Hepatocyte (in vitro differentiated cells): ENCODE measurements around the gene GOLT1B. TPM values are rescaled to one million over a fixed set of nuclear protein-coding genes. Genes with fewer than 3 reads are reported as not detected.

Source experiments
- DNase-seq: peaks from one replicate; pipeline ENCODE4 v3.0.0-alpha.2; 2016; ENCODE audit warnings: low spot score
- H2AFZ ChIP-seq: fragments of 200-600 bp; sonication (generic); 2 replicates; pipeline ENCODE4 v1.6.0; 2016; ENCODE audit warnings: antibody characterized with exemption, mild to moderate bottlenecking
- H3K27ac ChIP-seq: fragments of 200-600 bp; sonication (generic); 2 replicates; pipeline ENCODE4 v1.5.1; 2016; ENCODE audit warnings: mild to moderate bottlenecking
- H3K27me3 ChIP-seq: fragments of 200-600 bp; sonication (generic); 2 replicates; pipeline ENCODE4 v1.6.1; 2016
- H3K36me3 ChIP-seq: fragments of 200-600 bp; sonication (generic); replicated peaks from 2 replicates; pipeline ENCODE4 v1.5.1; 2016; ENCODE audit warnings: low read depth; ENCODE audit not compliant: insufficient read depth
- H3K4me1 ChIP-seq: fragments of 200-600 bp; sonication (generic); 2 replicates; pipeline ENCODE4 v1.5.1; 2016; ENCODE audit warnings: mild to moderate bottlenecking, moderate library complexity; ENCODE audit not compliant: insufficient read depth
- H3K4me2 ChIP-seq: fragments of 200-600 bp; sonication (generic); 2 replicates; pipeline ENCODE4 v1.6.0; 2016
- H3K4me3 ChIP-seq: fragments of 200-600 bp; sonication (generic); 2 replicates; pipeline ENCODE4 v1.5.1; 2016; ENCODE audit warnings: mild to moderate bottlenecking
- H3K79me2 ChIP-seq: fragments of 200-600 bp; sonication (generic); 2 replicates; pipeline ENCODE4 v1.6.0; 2017; ENCODE audit warnings: mild to moderate bottlenecking
- H3K9me2 ChIP-seq: fragments of 200-600 bp; sonication (generic); replicated peaks from 2 replicates; pipeline ENCODE4 v1.6.0; 2017; ENCODE audit warnings: mild to moderate bottlenecking; ENCODE audit not compliant: insufficient read depth
- H3K9me3 ChIP-seq: fragments of 200-600 bp; sonication (generic); 2 replicates; pipeline ENCODE4 v1.5.1; 2016; ENCODE audit warnings: low read depth, mild to moderate bottlenecking
- H4K20me1 ChIP-seq: fragments of 200-600 bp; sonication (generic); 2 replicates; pipeline ENCODE4 v1.6.0; 2016; ENCODE audit warnings: mild to moderate bottlenecking; ENCODE audit not compliant: insufficient read depth, poor library complexity, severe bottlenecking
- EZH2 ChIP-seq: fragments of 200-600 bp; sonication (generic); IDR thresholded peaks from 2 replicates; pipeline ENCODE4 v1.6.1; 2016; ENCODE audit warnings: antibody characterized with exemption, mild to moderate bottlenecking, borderline replicate concordance
- EZH2phosphoT487 ChIP-seq: fragments of 200-600 bp; sonication (generic); IDR thresholded peaks from one replicate; pipeline ENCODE4 v1.6.1; 2018; ENCODE audit warnings: antibody characterized with exemption, mild to moderate bottlenecking, low read depth, moderate library complexity; ENCODE audit not compliant: unreplicated experiment, severe bottlenecking
- WGBS: methylation state at CpG from one replicate; pipeline ENCODE4 v1.1.6; 2016; ENCODE audit warnings: low lambda C conversion rate; ENCODE audit errors: missing lambda C conversion rate; 5-methylcytosine and 5-hydroxymethylcytosine counted together
- polyA plus RNA-seq: library from polyadenylated mRNA; unstranded; fragments of >200 nt; fragmentation: Nextera tagmentation; extraction: Ambion mirVana; gene quantifications from 2 replicates; pipeline ENCODE4 v1.2.1, GENCODE V29; 2016
- total RNA-seq: library from RNA; depleted of rRNA; stranded (reverse); fragments of >200 nt; gene quantifications from 2 replicates; pipeline ENCODE4 v1.2.3, GENCODE V29; 2014
- TF ChIP-seq, protein P1 (sequence below): fragments of 200-600 bp; sonication (generic); IDR thresholded peaks from 2 replicates; pipeline ENCODE4 v1.5.1; 2016; ENCODE audit warnings: antibody characterized with exemption, mild to moderate bottlenecking; ENCODE audit not compliant: poor library complexity

GOLT1B gene
- total and polyA plus RNA-seq, 2 experiments from 2014 or later: 41.2 to 60.8 TPM

- H3K27ac ChIP-seq: no peak overlapping the region
- H4K20me1 ChIP-seq: no peaks in the 10 kb centered on the region
- TF ChIP-seq EZH2 (no peak), EZH2phosphoT487 (no peak)
- TF ChIP-seq, protein P1, sequence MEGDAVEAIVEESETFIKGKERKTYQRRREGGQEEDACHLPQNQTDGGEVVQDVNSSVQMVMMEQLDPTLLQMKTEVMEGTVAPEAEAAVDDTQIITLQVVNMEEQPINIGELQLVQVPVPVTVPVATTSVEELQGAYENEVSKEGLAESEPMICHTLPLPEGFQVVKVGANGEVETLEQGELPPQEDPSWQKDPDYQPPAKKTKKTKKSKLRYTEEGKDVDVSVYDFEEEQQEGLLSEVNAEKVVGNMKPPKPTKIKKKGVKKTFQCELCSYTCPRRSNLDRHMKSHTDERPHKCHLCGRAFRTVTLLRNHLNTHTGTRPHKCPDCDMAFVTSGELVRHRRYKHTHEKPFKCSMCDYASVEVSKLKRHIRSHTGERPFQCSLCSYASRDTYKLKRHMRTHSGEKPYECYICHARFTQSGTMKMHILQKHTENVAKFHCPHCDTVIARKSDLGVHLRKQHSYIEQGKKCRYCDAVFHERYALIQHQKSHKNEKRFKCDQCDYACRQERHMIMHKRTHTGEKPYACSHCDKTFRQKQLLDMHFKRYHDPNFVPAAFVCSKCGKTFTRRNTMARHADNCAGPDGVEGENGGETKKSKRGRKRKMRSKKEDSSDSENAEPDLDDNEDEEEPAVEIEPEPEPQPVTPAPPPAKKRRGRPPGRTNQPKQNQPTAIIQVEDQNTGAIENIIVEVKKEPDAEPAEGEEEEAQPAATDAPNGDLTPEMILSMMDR: no peak
- no peaks in the 10 kb centered on the region for H3K79me2 ChIP-seq
- H3K27me3 ChIP-seq: no peaks in the 10 kb centered on the region
- H3K4me2 ChIP-seq: no peak overlapping the region
- no peaks in the 10 kb centered on the region for H3K4me1 ChIP-seq
- H2AFZ ChIP-seq: no peak overlapping the region
- no peaks in the 10 kb centered on the region for H3K9me3 ChIP-seq
- H3K4me3 ChIP-seq: no peak overlapping the region
- no peaks in the 10 kb centered on the region for H3K9me2 ChIP-seq
- no peaks in the 10 kb centered on the region for H3K36me3 ChIP-seq
- 53% methylated on average over 4 of the region's 4 CpGs for WGBS
- DNase-seq: no peak
These were observed 50.4 kb downstream of the GOLT1B start for GRCh38 chr12:21551841-21552465.

GRCh38 chr12:21552635-21553328 lies 51.2 kb downstream of the GOLT1B start:
- no peaks in the 10 kb centered on the region for H3K36me3 ChIP-seq
- 70% methylated on average over 6 of the region's 6 CpGs for WGBS
- H2AFZ ChIP-seq: no peak overlapping the region
- no peaks in the 10 kb centered on the region for H4K20me1 ChIP-seq
- no peaks in the 10 kb centered on the region for H3K79me2 ChIP-seq
- H3K27me3 ChIP-seq: no peaks in the 10 kb centered on the region
- DNase-seq: no peak
- H3K4me2 ChIP-seq: no peak overlapping the region
- TF ChIP-seq EZH2: no peak
- TF ChIP-seq, protein P1: no peak
- TF ChIP-seq EZH2phosphoT487: no peak
- no peaks in the 10 kb centered on the region for H3K9me2 ChIP-seq
- H3K27ac ChIP-seq: no peak overlapping the region
- no peaks in the 10 kb centered on the region for H3K9me3 ChIP-seq
- H3K4me1 ChIP-seq: no peaks in the 10 kb centered on the region
- H3K4me3 ChIP-seq: no peak overlapping the region

- no peak overlapping the region for H3K4me3 ChIP-seq
- H3K36me3 ChIP-seq: no peaks in the 10 kb centered on the region
- TF ChIP-seq EZH2 (no peak), EZH2phosphoT487 (no peak)
- TF ChIP-seq, protein P1: no peak
- H3K27me3 ChIP-seq: no peaks in the 10 kb centered on the region
- no peak overlapping the region for H2AFZ ChIP-seq
- H3K4me2 ChIP-seq: no peak overlapping the region
- no peak for DNase-seq
- no peaks in the 10 kb centered on the region for H3K79me2 ChIP-seq
- no peaks in the 10 kb centered on the region for H3K9me3 ChIP-seq
- no peaks in the 10 kb centered on the region for H4K20me1 ChIP-seq
- H3K9me2 ChIP-seq: no peaks in the 10 kb centered on the region
- H3K27ac ChIP-seq: no peak overlapping the region
- no peaks in the 10 kb centered on the region for H3K4me1 ChIP-seq
These were observed 51.7 kb downstream of the GOLT1B start for GRCh38 chr12:21553329-21553675.
